ENCODE results near the gene RRAS. TPM values are rescaled to one million over a fixed set of nuclear protein-coding genes. Genes with fewer than 3 reads are reported as not detected.

Gene RRAS
- 13.3 and 20.1 TPM in 2 replicates for total RNA-seq (2014; rRNA removed; shearing (Covaris generic))

DNA sequence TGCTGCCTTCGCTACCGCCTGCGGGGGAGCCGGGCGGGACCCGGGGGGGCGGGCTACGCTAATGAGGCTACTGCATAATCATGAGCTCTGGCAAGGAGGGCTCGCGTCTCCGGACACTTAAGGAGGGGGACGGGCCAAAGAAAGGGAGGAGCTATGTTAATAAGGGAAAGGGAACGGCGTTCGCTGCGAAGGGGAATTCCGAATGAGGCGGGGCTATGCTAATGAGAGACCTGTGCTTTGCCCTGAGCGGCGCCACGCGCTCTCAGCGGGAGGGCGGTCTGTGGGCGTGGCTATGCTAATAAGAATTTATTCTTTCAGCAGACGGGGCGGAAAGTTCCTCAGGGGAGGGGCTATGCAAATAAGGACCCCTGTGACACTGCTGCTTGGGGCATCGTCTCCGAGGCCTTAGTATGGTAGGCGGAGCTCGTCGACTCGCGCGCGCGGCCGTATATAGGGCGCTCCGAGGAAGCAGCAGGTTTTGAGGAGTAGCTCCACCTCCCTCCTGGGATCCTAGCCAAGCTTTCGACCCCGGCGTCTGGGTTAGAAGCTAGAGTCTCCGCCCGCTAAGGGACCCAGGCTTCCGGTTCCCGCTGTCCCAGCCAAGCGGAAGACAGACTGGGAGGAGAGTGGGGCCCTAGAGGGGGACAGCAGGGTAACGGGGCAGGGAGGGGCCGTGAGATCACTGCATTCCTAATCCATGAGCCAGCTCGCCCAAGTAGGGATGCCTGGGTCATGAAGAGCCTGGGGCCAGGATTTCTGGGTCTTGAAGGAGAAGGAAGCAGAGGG lies at the start of gene RRAS:
Gene RRAS (minus strand): TSS at position 31 of the 786 bp plus-strand sequence. CDS start 45 bp downstream, outside the sequence.
- peak within 1 kb of the TSS; percentile 59 for H3K4me3 ChIP-seq (ENCODE audit: insufficient read depth, low read depth, low read length)
- H3K36me3 ChIP-seq (replicated peaks; ENCODE audit: control insufficient read depth, insufficient read depth, low read length), result no peaks in the 10 kb centered on the region
- DNase-seq, result peak; percentile 99
- H3K27me3 ChIP-seq (ENCODE audit: control insufficient read depth, insufficient read depth, low read length), result no peaks in the 10 kb centered on the region

DNA sequence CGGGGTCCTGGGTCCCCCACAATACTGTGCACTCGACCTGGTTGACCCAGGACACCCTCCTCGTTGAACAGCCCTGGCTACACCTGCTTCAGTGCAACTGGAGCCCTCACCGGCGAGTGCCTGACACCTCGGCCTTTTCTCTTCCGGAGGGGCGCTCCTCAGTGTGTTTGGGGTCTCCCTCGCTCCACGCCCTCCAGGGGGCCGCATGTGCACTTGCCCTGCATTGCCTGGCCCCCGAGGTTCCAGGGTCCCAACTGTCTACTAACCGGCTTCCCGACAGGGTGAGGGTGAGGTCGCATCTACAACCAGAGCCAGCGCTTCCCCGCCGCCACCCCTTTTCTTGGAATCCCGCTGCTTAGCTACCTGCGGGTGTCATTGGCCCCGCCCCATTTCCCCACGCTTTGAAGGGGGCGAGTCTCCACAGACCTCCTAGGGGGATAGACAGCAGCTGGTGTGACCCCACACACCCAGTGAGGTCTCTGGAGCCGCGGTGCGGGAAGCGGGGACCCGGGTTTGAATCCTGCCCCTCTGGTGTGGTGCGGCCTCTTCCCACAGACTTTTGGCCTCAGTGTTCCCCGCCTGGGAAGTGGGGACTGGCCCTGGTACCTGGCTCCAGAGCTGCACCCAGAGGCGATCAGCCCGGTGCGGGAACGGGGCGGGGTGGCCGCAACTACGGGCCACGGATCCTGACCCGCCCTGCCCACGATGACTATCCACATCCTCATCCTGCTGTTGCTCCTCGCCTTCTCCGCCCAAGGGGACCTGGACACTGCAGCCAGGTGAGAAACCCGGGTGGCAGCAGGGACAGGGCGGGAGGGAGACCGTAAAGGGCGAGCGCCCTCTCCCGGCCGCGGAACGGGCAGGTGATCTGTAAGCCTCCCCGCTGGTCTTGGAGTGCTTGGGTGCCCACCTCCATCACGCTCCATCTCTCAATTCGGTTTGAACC lies 49.5 kb upstream of the RRAS start, which contains the start of gene ADM5:
Gene ADM5 (plus strand): TSS at position 462 of the 946 bp plus-strand sequence. CDS start 244 bp downstream, at position 706.
- Histone ChIP-seq H3K4me3 (ENCODE audit: insufficient read depth, low read depth, low read length) (peak within 1 kb of the TSS; percentile 74), H3K27me3 (ENCODE audit: control insufficient read depth, insufficient read depth, low read length) (no peaks in the 10 kb centered on the region), H3K36me3 (replicated peaks; ENCODE audit: control insufficient read depth, insufficient read depth, low read length) (peaks cover 22% of the 10 kb centered on the region)
- peak; percentile 83 for DNase-seq

- DNase-seq, result peak; percentile 59
- Histone ChIP-seq H3K27me3 (ENCODE audit: control insufficient read depth, insufficient read depth, low read length) (no peaks in the 10 kb centered on the region), H3K4me3 (ENCODE audit: insufficient read depth, low read depth, low read length) (no peak overlapping the region), H3K36me3 (replicated peaks; ENCODE audit: control insufficient read depth, insufficient read depth, low read length) (peaks cover 25% of the 10 kb centered on the region)
These were observed 48.7 kb upstream of the RRAS start for GRCh38 chr19:49688531-49689132.

GRCh38 chr19:49687566-49688316 lies 47.8 kb upstream of the RRAS start:
- peaks cover 24% of the 10 kb centered on the region for H3K36me3 ChIP-seq (replicated peaks; ENCODE audit: control insufficient read depth, insufficient read depth, low read length)
- no peak overlapping the region for H3K4me3 ChIP-seq (ENCODE audit: insufficient read depth, low read depth, low read length)
- DNase-seq, result peak; percentile 67
- no peaks in the 10 kb centered on the region for H3K27me3 ChIP-seq (ENCODE audit: control insufficient read depth, insufficient read depth, low read length)

GRCh38 chr19:49687150-49687549 lies 47.2 kb upstream of the RRAS start:
- DNase-seq, result peak; percentile 41
- no peaks in the 10 kb centered on the region for H3K27me3 ChIP-seq (ENCODE audit: control insufficient read depth, insufficient read depth, low read length)
- peaks cover 28% of the 10 kb centered on the region for H3K36me3 ChIP-seq (replicated peaks; ENCODE audit: control insufficient read depth, insufficient read depth, low read length)
- no peak overlapping the region for H3K4me3 ChIP-seq (ENCODE audit: insufficient read depth, low read depth, low read length)

GRCh38 chr19:49686503-49687088 lies 46.7 kb upstream of the RRAS start:
- Histone ChIP-seq H3K27me3 (ENCODE audit: control insufficient read depth, insufficient read depth, low read length) (no peaks in the 10 kb centered on the region), H3K4me3 (ENCODE audit: insufficient read depth, low read depth, low read length) (no peak overlapping the region), H3K36me3 (replicated peaks; ENCODE audit: control insufficient read depth, insufficient read depth, low read length) (peaks cover 33% of the 10 kb centered on the region)
- DNase-seq, result peak; percentile 65

DNA sequence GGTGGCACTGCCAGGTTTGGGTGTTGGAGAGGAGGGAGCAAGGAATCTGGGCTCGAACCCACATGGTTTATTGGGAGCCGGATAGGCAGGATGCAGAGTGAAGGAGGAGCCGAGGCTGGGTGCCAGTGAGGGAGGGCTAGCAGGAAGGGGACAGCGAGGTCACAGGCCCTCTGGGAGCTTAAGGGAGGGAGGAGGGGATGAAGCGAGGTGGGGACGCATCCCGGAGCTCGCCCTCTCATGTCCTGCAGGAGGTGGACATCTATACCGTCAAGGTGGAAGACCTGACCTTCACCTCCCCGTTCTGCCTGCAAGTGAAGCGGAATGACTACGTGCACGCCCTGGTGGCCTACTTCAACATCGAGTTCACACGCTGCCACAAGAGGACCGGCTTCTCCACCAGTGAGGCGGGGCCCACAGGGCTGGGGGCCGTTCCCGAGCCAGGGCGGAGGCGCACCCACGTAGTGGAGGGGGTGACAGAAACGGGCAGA lies 45.9 kb upstream of the RRAS start:
- peak; percentile 58 for DNase-seq
- Histone ChIP-seq H3K4me3 (ENCODE audit: insufficient read depth, low read depth, low read length) (no peak overlapping the region), H3K36me3 (replicated peaks; ENCODE audit: control insufficient read depth, insufficient read depth, low read length) (peaks cover 36% of the 10 kb centered on the region), H3K27me3 (ENCODE audit: control insufficient read depth, insufficient read depth, low read length) (no peaks in the 10 kb centered on the region)

DNA sequence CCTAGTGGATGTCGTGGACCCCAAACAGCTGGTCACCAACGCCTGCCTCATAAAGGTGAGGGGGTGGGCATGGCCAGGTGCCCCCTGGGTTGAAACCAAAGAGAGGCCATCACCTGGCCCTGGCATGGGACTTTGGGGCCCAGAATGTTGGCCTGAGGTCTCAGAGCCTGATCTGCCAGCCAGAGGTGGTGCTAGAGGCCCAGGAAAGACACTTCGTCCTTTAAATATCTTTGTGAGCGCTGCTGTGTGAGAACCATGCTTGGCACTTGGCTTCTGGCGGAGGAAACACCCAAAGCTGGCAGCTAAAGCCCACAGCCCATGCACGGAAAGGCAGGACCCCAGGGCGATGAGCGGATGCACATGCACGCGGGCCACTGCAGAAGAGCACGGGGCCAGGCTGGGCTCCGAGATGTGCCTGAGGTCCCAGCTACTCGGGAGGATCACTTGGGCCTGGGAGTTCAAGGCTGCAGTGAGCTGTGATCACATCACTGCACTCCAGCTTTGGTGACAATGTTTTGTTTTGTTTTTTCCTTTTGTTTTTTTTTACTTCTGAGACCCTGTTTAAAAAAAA lies 45.1 kb upstream of the RRAS start:
- Histone ChIP-seq H3K36me3 (replicated peaks; ENCODE audit: control insufficient read depth, insufficient read depth, low read length) (peaks cover 36% of the 10 kb centered on the region), H3K4me3 (ENCODE audit: insufficient read depth, low read depth, low read length) (no peak overlapping the region), H3K27me3 (ENCODE audit: control insufficient read depth, insufficient read depth, low read length) (no peaks in the 10 kb centered on the region)
- peak; percentile 51 for DNase-seq

DNA sequence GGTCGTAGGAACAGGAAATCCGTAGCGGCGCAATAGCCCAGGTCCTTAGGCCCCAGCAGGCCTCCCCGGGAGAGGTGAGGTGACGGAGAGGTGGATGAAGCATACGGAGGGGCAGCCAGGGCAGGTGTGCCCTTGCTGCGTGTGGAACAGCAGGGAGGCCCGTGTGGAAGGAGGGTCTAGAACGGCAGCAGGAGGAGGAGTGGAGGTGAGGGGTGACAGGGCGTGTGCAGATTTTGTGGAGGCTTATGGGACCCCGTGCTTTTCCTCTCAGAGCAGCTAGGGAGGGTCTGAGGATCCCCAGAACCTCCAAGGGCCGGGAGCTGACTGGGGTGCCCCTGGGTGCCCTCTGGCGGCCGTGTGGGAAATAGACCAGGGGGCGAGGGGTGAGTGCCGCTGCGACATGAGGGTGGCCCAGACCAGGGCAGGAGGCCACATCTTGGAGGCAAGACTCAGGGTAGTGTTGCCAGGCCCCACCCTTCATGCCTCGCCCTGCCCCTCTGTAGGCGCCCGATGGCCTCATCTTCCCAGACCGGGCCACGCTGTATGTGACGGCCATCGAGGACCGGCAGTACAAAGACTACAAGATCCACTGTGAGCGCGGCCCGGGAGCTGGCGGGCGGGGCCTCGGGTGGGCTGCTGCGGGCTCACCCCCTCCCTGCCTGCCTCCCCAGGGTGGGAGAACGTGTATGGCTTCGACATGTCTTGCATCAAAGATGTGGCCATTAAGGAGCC lies 44.5 kb upstream of the RRAS start:
- no peaks in the 10 kb centered on the region for H3K27me3 ChIP-seq (ENCODE audit: control insufficient read depth, insufficient read depth, low read length)
- no peak overlapping the region for H3K4me3 ChIP-seq (ENCODE audit: insufficient read depth, low read depth, low read length)
- peak; percentile 88 for DNase-seq
- peaks cover 36% of the 10 kb centered on the region for H3K36me3 ChIP-seq (replicated peaks; ENCODE audit: control insufficient read depth, insufficient read depth, low read length)

GRCh38 chr19:49683814-49684250 lies 43.9 kb upstream of the RRAS start:
- Histone ChIP-seq H3K4me3 (ENCODE audit: insufficient read depth, low read depth, low read length) (no peak overlapping the region), H3K27me3 (ENCODE audit: control insufficient read depth, insufficient read depth, low read length) (no peaks in the 10 kb centered on the region), H3K36me3 (replicated peaks; ENCODE audit: control insufficient read depth, insufficient read depth, low read length) (peaks cover 36% of the 10 kb centered on the region)
- no peak for DNase-seq

GRCh38 chr19:49682274-49682673 lies 42.3 kb upstream of the RRAS start:
- no peak for DNase-seq
- H3K4me3 ChIP-seq (ENCODE audit: insufficient read depth, low read depth, low read length), result no peak overlapping the region

GRCh38 chr19:49681830-49682229 lies 41.9 kb upstream of the RRAS start:
- H3K27me3 ChIP-seq (ENCODE audit: control insufficient read depth, insufficient read depth, low read length), result no peaks in the 10 kb centered on the region
- no peak overlapping the region for H3K4me3 ChIP-seq (ENCODE audit: insufficient read depth, low read depth, low read length)
- no peak for DNase-seq
- H3K36me3 ChIP-seq (replicated peaks; ENCODE audit: control insufficient read depth, insufficient read depth, low read length), result peaks cover 30% of the 10 kb centered on the region

More at GRCh38 chr19:49682274-49682673, 42.3 kb upstream of the RRAS start:
- Histone ChIP-seq H3K27me3 (ENCODE audit: control insufficient read depth, insufficient read depth, low read length) (no peaks in the 10 kb centered on the region), H3K36me3 (replicated peaks; ENCODE audit: control insufficient read depth, insufficient read depth, low read length) (peaks cover 32% of the 10 kb centered on the region)
